Measurements from ENCODE around the gene SCYGR2.

GRCh38 chr2:227623226-227623625 lies 24.5 kb downstream of the SCYGR2 start:
- TF ChIP-seq CTCF (IDR thresholded peaks at IDR 0.05) (no peak), EZH2 (IDR thresholded peaks at IDR 0.05; ENCODE audit: borderline replicate concordance, insufficient read depth, low read depth, low read length, poor library complexity, severe bottlenecking) (no peak)

Measured in B cell (primary cell).